ENCODE results near the gene DNAJB6.
A peak's percentile ranks its signal among the peaks of the same experiment; 100 is the strongest.

The DNAJB6 gene

GRCh38 chr7:157372300-157373232 is 35.8 kb downstream of the DNAJB6 start:
- peak in 2 of 3 donors; percentile 10 to 43 for DNase-seq
- Histone ChIP-seq H3K9me3 (ENCODE audit: control extremely low read depth in 1 of 5, control insufficient read depth in 4 of 5, insufficient read depth in 2 of 5, low read depth in 1 of 5, low read length in 4 of 5) (no peaks in the 10 kb centered on the region), H3K27ac (ENCODE audit: insufficient read depth in 1 of 2, low read depth in 1 of 2, low read length in 2 of 2, poor library complexity in 1 of 2, severe bottlenecking in 2 of 2) (no peak overlapping the region), H3K27me3 (replicated peaks in 2 of 5; ENCODE audit: control insufficient read depth in 4 of 5, insufficient read depth in 5 of 5, low read length in 4 of 5) (no peaks in the 10 kb centered on the region), H3K4me3 (ENCODE audit: control insufficient read depth in 1 of 7, extremely low read depth in 1 of 7, insufficient read depth in 4 of 7, low read depth in 2 of 7, low read length in 6 of 7) (no peak overlapping the region), H3K36me3 (ENCODE audit: control insufficient read depth in 4 of 4, insufficient read depth in 4 of 4, low read length in 3 of 4) (peaks cover 27 to 95% (median 73%) of the 10 kb centered on the region in 4 experiments), H3K4me1 (ENCODE audit: control extremely low read depth in 1 of 4, control insufficient read depth in 4 of 4, insufficient read depth in 4 of 4, low read length in 3 of 4) (peaks cover 0 to 8% (median 0%) of the 10 kb centered on the region in 4 experiments)
- WGBS (ENCODE audit: insufficient coverage) = over 99% methylated on average over 22 of the region's 24 CpGs
- CTCF ChIA-PET = interaction anchor here (1.3 to 1.8 kb wide), 6 partner anchors 9 to 18 kb away, joined by 3 to 8 read pairs (median 5); no protein-coding TSS in a partner anchor
- POLR2A ChIA-PET = interaction anchor here (0.7 to 1.2 kb wide), 2 partner anchors 8 to 15 kb away, joined by 3 read pairs; no protein-coding TSS in a partner anchor

GRCh38 chr7:157373493-157373892 is 36.7 kb downstream of the DNAJB6 start:
- Histone ChIP-seq H3K27me3 (replicated peaks in 2 of 5; ENCODE audit: control insufficient read depth in 4 of 5, insufficient read depth in 5 of 5, low read length in 4 of 5) (no peaks in the 10 kb centered on the region), H3K27ac (ENCODE audit: insufficient read depth in 1 of 2, low read depth in 1 of 2, low read length in 2 of 2, poor library complexity in 1 of 2, severe bottlenecking in 2 of 2) (no peak overlapping the region), H3K9me3 (ENCODE audit: control extremely low read depth in 1 of 5, control insufficient read depth in 4 of 5, insufficient read depth in 2 of 5, low read depth in 1 of 5, low read length in 4 of 5) (no peaks in the 10 kb centered on the region), H3K4me3 (ENCODE audit: control insufficient read depth in 1 of 7, extremely low read depth in 1 of 7, insufficient read depth in 4 of 7, low read depth in 2 of 7, low read length in 6 of 7) (no peak overlapping the region), H3K36me3 (ENCODE audit: control insufficient read depth in 4 of 4, insufficient read depth in 4 of 4, low read length in 3 of 4) (peaks cover 26 to 95% (median 71%) of the 10 kb centered on the region in 4 experiments), H3K4me1 (ENCODE audit: control extremely low read depth in 1 of 4, control insufficient read depth in 4 of 4, insufficient read depth in 4 of 4, low read length in 3 of 4) (peaks cover 0 to 8% (median 0%) of the 10 kb centered on the region in 4 experiments)
- 88% methylated on average over 5 of the region's 7 CpGs for WGBS (ENCODE audit: insufficient coverage)
- POLR2A ChIA-PET = interaction anchor here (1.2 kb wide), 1 partner anchor 9 kb away, joined by 3 read pairs; no protein-coding TSS in a partner anchor
- DNase-seq = no peak
- CTCF ChIA-PET = interaction anchor here (0.8 to 1.8 kb wide), 6 partner anchors 9 to 1600 kb away, joined by 3 to 6 read pairs (median 3); no protein-coding TSS in a partner anchor

- no peak overlapping the region for H3K4me3 ChIP-seq (ENCODE audit: control insufficient read depth in 1 of 7, extremely low read depth in 1 of 7, insufficient read depth in 4 of 7, low read depth in 2 of 7, low read length in 6 of 7)
- POLR2A ChIA-PET = no interaction called here
- WGBS (ENCODE audit: insufficient coverage) = 90% methylated on average over 5 of the region's 7 CpGs
- H3K27me3 ChIP-seq (replicated peaks in 2 of 5; ENCODE audit: control insufficient read depth in 4 of 5, insufficient read depth in 5 of 5, low read length in 4 of 5) = no peaks in the 10 kb centered on the region
- no peak for DNase-seq
- H3K36me3 ChIP-seq (ENCODE audit: control insufficient read depth in 4 of 4, insufficient read depth in 4 of 4, low read length in 3 of 4) = peaks cover 31 to 87% (median 65%) of the 10 kb centered on the region in 4 experiments
- H3K4me1 ChIP-seq (ENCODE audit: control extremely low read depth in 1 of 4, control insufficient read depth in 4 of 4, insufficient read depth in 4 of 4, low read length in 3 of 4) = peaks cover 0 to 8% (median 0%) of the 10 kb centered on the region in 4 experiments
- H3K9me3 ChIP-seq (ENCODE audit: control extremely low read depth in 1 of 5, control insufficient read depth in 4 of 5, insufficient read depth in 2 of 5, low read depth in 1 of 5, low read length in 4 of 5) = no peaks in the 10 kb centered on the region
- H3K27ac ChIP-seq (ENCODE audit: insufficient read depth in 1 of 2, low read depth in 1 of 2, low read length in 2 of 2, poor library complexity in 1 of 2, severe bottlenecking in 2 of 2) = no peak overlapping the region
- CTCF ChIA-PET = interaction anchor here (0.7 to 2.3 kb wide), 7 partner anchors 12 to 455 kb away, joined by 3 to 14 read pairs (median 3); no protein-coding TSS in a partner anchor
Observed at GRCh38 chr7:157375410-157375809, 38.6 kb downstream of the DNAJB6 start.

GRCh38 chr7:157377436-157378124 is 40.8 kb downstream of the DNAJB6 start:
- CTCF ChIA-PET = interaction anchor here (2.0 kb wide), 1 partner anchor 10 kb away, joined by 26 read pairs; no protein-coding TSS in a partner anchor
- Histone ChIP-seq H3K4me3 (ENCODE audit: control insufficient read depth in 1 of 7, extremely low read depth in 1 of 7, insufficient read depth in 4 of 7, low read depth in 2 of 7, low read length in 6 of 7) (no peak overlapping the region), H3K9me3 (ENCODE audit: control extremely low read depth in 1 of 5, control insufficient read depth in 4 of 5, insufficient read depth in 2 of 5, low read depth in 1 of 5, low read length in 4 of 5) (no peaks in the 10 kb centered on the region), H3K36me3 (ENCODE audit: control insufficient read depth in 4 of 4, insufficient read depth in 4 of 4, low read length in 3 of 4) (peaks cover 28 to 86% (median 63%) of the 10 kb centered on the region in 4 experiments), H3K27me3 (replicated peaks in 2 of 5; ENCODE audit: control insufficient read depth in 4 of 5, insufficient read depth in 5 of 5, low read length in 4 of 5) (no peaks in the 10 kb centered on the region), H3K4me1 (ENCODE audit: control extremely low read depth in 1 of 4, control insufficient read depth in 4 of 4, insufficient read depth in 4 of 4, low read length in 3 of 4) (peaks cover 0 to 8% (median 0%) of the 10 kb centered on the region in 4 experiments), H3K27ac (ENCODE audit: insufficient read depth in 1 of 2, low read depth in 1 of 2, low read length in 2 of 2, poor library complexity in 1 of 2, severe bottlenecking in 2 of 2) (no peak overlapping the region)
- POLR2A ChIA-PET = no interaction called here
- WGBS (ENCODE audit: insufficient coverage) = 90% methylated on average over 6 of the region's 11 CpGs
- no peak for DNase-seq

GRCh38 chr7:157378390-157378789 is 41.6 kb downstream of the DNAJB6 start:
- 98% methylated on average over 9 of the region's 16 CpGs for WGBS (ENCODE audit: insufficient coverage)
- Histone ChIP-seq H3K9me3 (ENCODE audit: control extremely low read depth in 1 of 5, control insufficient read depth in 4 of 5, insufficient read depth in 2 of 5, low read depth in 1 of 5, low read length in 4 of 5) (no peaks in the 10 kb centered on the region), H3K36me3 (ENCODE audit: control insufficient read depth in 4 of 4, insufficient read depth in 4 of 4, low read length in 3 of 4) (peaks cover 28 to 86% (median 63%) of the 10 kb centered on the region in 4 experiments), H3K4me1 (ENCODE audit: control extremely low read depth in 1 of 4, control insufficient read depth in 4 of 4, insufficient read depth in 4 of 4, low read length in 3 of 4) (peaks cover 0 to 5% (median 0%) of the 10 kb centered on the region in 4 experiments), H3K4me3 (ENCODE audit: control insufficient read depth in 1 of 7, extremely low read depth in 1 of 7, insufficient read depth in 4 of 7, low read depth in 2 of 7, low read length in 6 of 7) (no peak overlapping the region), H3K27me3 (replicated peaks in 2 of 5; ENCODE audit: control insufficient read depth in 4 of 5, insufficient read depth in 5 of 5, low read length in 4 of 5) (no peaks in the 10 kb centered on the region), H3K27ac (ENCODE audit: insufficient read depth in 1 of 2, low read depth in 1 of 2, low read length in 2 of 2, poor library complexity in 1 of 2, severe bottlenecking in 2 of 2) (no peak overlapping the region)
- DNase-seq = no peak
- ChIA-PET CTCF (interaction anchor here (0.6 to 2.0 kb wide), 5 partner anchors 10 to 40 kb away, joined by 3 to 26 read pairs (median 3); no protein-coding TSS in a partner anchor), POLR2A (interaction anchor here (1.2 kb wide), 1 partner anchor 21 kb away, joined by 4 read pairs; no protein-coding TSS in a partner anchor)

GRCh38 chr7:157379493-157379892 is 42.7 kb downstream of the DNAJB6 start:
- H3K27me3 ChIP-seq (replicated peaks in 2 of 5; ENCODE audit: control insufficient read depth in 4 of 5, insufficient read depth in 5 of 5, low read length in 4 of 5) = no peaks in the 10 kb centered on the region
- ChIA-PET CTCF (interaction anchor here (1.2 to 2.0 kb wide), 3 partner anchors 9 to 20 kb away, joined by 3 to 26 read pairs (median 4); no protein-coding TSS in a partner anchor), POLR2A (interaction anchor here (1.2 kb wide), 1 partner anchor 22 kb away, joined by 4 read pairs; no protein-coding TSS in a partner anchor)
- peaks cover 0 to 5% (median 0%) of the 10 kb centered on the region in 4 experiments for H3K4me1 ChIP-seq (ENCODE audit: control extremely low read depth in 1 of 4, control insufficient read depth in 4 of 4, insufficient read depth in 4 of 4, low read length in 3 of 4)
- H3K4me3 ChIP-seq (ENCODE audit: control insufficient read depth in 1 of 7, extremely low read depth in 1 of 7, insufficient read depth in 4 of 7, low read depth in 2 of 7, low read length in 6 of 7) = no peak overlapping the region
- peaks cover 27 to 87% (median 65%) of the 10 kb centered on the region in 4 experiments for H3K36me3 ChIP-seq (ENCODE audit: control insufficient read depth in 4 of 4, insufficient read depth in 4 of 4, low read length in 3 of 4)
- H3K27ac ChIP-seq (ENCODE audit: insufficient read depth in 1 of 2, low read depth in 1 of 2, low read length in 2 of 2, poor library complexity in 1 of 2, severe bottlenecking in 2 of 2) = no peak overlapping the region
- H3K9me3 ChIP-seq (ENCODE audit: control extremely low read depth in 1 of 5, control insufficient read depth in 4 of 5, insufficient read depth in 2 of 5, low read depth in 1 of 5, low read length in 4 of 5) = no peaks in the 10 kb centered on the region
- WGBS (ENCODE audit: insufficient coverage) = 100% methylated on average over 1 of the region's 1 CpG
- DNase-seq = no peak

Measured in common myeloid progenitor, CD34-positive (primary cell).